ENCODE data around the gene MSANTD2.

GRCh38 chr11:124800226-124800929 is at the start of gene MSANTD2:
- TF ChIP-seq ZNF8 (CRISPR knock-in tag; IDR thresholded peaks at IDR 0.05): no peak
- no peak for TF ChIP-seq ARNTL (CRISPR knock-in tag; IDR thresholded peaks at IDR 0.05; ENCODE audit: borderline replicate concordance, low read depth)
- no peak for TF ChIP-seq TOX (CRISPR knock-in tag; IDR thresholded peaks at IDR 0.05; ENCODE audit: borderline replicate concordance)
- TF ChIP-seq ISL1 (CRISPR knock-in tag; IDR thresholded peaks at IDR 0.05): no peak
- TF ChIP-seq PATZ1 (CRISPR knock-in tag; IDR thresholded peaks at IDR 0.05; ENCODE audit: borderline replicate concordance): peak; percentile 35; the same call in 1 of the 2 replicates
- TF ChIP-seq RARB (CRISPR knock-in tag; IDR thresholded peaks at IDR 0.05): no peak
- TF ChIP-seq, protein P1, sequence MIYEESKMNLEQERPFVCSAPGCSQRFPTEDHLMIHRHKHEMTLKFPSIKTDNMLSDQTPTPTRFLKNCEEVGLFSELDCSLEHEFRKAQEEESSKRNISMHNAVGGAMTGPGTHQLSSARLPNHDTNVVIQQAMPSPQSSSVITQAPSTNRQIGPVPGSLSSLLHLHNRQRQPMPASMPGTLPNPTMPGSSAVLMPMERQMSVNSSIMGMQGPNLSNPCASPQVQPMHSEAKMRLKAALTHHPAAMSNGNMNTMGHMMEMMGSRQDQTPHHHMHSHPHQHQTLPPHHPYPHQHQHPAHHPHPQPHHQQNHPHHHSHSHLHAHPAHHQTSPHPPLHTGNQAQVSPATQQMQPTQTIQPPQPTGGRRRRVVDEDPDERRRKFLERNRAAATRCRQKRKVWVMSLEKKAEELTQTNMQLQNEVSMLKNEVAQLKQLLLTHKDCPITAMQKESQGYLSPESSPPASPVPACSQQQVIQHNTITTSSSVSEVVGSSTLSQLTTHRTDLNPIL (CRISPR knock-in tag; IDR thresholded peaks at IDR 0.05; ENCODE audit: low read depth): no peak
- TF ChIP-seq OSR1 (CRISPR knock-in tag; IDR thresholded peaks at IDR 0.05): no peak
- TF ChIP-seq ZFP3 (CRISPR knock-in tag; IDR thresholded peaks at IDR 0.05): no peak

Measured in SK-N-SH treated with all-trans-retinoic acid at 6 μM for 48 hours (cell line).